Neural crest cell (in vitro differentiated cells): ENCODE data around the gene EPB41L4B. TPM values are rescaled to one million over a fixed set of nuclear protein-coding genes. Genes with fewer than 3 reads are reported as not detected.

ENCODE experiments used
- DNase-seq: peaks from one replicate; pipeline ENCODE4 v3.0.0; 2021; ENCODE audit warnings: low read depth, mixed read lengths, low spot score
- H3K27ac Mint-ChIP-seq: one replicate; pipeline ENCODE4 v1.8.0; 2021; ENCODE audit warnings: mild to moderate bottlenecking, mixed read lengths; ENCODE audit not compliant: unreplicated experiment
- H3K27me3 Mint-ChIP-seq: 2 replicates; pipeline ENCODE4 v1.8.0; 2021; ENCODE audit warnings: low read depth, mild to moderate bottlenecking, mixed read lengths
- H3K36me3 Mint-ChIP-seq: 2 replicates; pipeline ENCODE4 v1.8.0; 2021; ENCODE audit warnings: low read depth, mild to moderate bottlenecking, mixed read lengths
- H3K4me1 Mint-ChIP-seq: 2 replicates; pipeline ENCODE4 v1.8.0; 2021; ENCODE audit warnings: mixed read lengths
- H3K4me3 Mint-ChIP-seq: one replicate; pipeline ENCODE4 v1.8.0; 2021; ENCODE audit warnings: mild to moderate bottlenecking, mixed read lengths
- H3K9me3 Mint-ChIP-seq: 2 replicates; pipeline ENCODE4 v1.8.0; 2021; ENCODE audit warnings: mixed read lengths
- total RNA-seq: library from RNA; stranded (reverse); gene quantifications from 2 replicates; pipeline ENCODE4 v1.2.1, GENCODE V29; 2021
- TF ChIP-seq, protein P1 (sequence below): fragments of 200-600 bp; sonication (generic); conservative IDR thresholded peaks from 2 replicates; pipeline ENCODE4 v1.5.0; 2021; ENCODE audit warnings: antibody characterized with exemption, mild to moderate bottlenecking

The EPB41L4B gene
- total RNA-seq, 1 donor from 2014 or later = 1.4 TPM

DNA sequence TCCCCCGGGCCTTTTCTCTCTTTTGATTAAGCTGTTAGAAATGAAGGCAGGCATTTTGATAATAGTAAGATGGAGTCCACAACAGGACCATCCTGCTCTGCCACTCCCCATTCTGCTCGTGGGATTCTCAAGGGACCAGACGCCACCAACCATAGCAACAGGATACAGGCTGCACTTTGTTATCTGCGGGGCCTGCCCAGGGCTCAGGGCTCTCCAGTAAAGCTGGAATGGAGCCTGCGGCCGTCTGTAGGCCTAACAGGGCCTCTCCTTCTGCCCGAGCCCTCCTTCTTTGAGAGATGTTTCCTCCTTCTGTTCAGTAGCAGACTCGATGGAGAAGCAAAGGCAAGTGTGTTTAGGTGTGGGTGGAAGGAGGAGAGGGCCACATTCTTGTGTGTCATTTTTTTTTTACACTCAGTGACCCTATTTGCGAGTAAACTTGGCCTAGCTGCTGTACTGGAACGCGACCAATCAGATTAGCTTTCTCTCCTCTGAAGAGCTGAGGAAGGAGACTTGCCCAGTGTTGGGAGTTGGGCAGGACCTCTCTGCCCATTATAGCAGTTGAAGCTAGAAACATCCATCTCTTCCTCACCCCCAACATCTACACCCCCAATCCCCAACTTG is 8.9 kb upstream of the EPB41L4B start:
- H3K27ac Mint-ChIP-seq = no peak overlapping the region
- peaks cover 6% of the 10 kb centered on the region for H3K27me3 Mint-ChIP-seq
- no peak overlapping the region for H3K4me3 Mint-ChIP-seq
- no peak for DNase-seq
- H3K9me3 Mint-ChIP-seq = no peaks in the 10 kb centered on the region
- TF ChIP-seq, protein P1, sequence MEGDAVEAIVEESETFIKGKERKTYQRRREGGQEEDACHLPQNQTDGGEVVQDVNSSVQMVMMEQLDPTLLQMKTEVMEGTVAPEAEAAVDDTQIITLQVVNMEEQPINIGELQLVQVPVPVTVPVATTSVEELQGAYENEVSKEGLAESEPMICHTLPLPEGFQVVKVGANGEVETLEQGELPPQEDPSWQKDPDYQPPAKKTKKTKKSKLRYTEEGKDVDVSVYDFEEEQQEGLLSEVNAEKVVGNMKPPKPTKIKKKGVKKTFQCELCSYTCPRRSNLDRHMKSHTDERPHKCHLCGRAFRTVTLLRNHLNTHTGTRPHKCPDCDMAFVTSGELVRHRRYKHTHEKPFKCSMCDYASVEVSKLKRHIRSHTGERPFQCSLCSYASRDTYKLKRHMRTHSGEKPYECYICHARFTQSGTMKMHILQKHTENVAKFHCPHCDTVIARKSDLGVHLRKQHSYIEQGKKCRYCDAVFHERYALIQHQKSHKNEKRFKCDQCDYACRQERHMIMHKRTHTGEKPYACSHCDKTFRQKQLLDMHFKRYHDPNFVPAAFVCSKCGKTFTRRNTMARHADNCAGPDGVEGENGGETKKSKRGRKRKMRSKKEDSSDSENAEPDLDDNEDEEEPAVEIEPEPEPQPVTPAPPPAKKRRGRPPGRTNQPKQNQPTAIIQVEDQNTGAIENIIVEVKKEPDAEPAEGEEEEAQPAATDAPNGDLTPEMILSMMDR = no peak
- no peaks in the 10 kb centered on the region for H3K36me3 Mint-ChIP-seq
- peaks cover 5% of the 10 kb centered on the region for H3K4me1 Mint-ChIP-seq

- Mint-ChIP-seq H3K27me3 (peaks cover 8% of the 10 kb centered on the region), H3K9me3 (no peaks in the 10 kb centered on the region), H3K36me3 (no peaks in the 10 kb centered on the region), H3K4me1 (peaks cover 5% of the 10 kb centered on the region), H3K27ac (no peak overlapping the region), H3K4me3 (no peak overlapping the region)
- TF ChIP-seq, protein P1 = no peak
- no peak for DNase-seq
Observed at GRCh38 chr9:109328978-109329637, 8.2 kb upstream of the EPB41L4B start.

DNA sequence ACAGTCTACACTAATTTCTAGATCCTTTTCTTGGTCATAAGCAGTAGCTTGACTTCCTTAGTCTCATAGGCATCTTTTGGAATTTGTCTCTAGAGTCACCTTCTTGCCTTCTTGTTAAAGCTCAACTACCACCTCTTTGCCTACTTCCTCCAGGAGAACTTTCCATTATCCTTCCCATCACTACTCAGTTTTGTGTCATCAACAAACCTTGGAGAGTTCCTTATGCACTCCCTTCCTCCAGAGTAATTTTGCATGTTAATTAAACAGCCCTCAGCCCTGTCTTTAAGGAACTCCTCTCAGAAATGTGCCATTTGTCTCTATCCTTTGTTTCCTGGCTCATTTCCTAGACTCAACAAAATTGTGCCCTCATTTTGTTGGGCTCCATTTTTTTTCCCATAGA is 4.2 kb upstream of the EPB41L4B start:
- Mint-ChIP-seq H3K27ac (no peak overlapping the region), H3K4me1 (peaks cover 5% of the 10 kb centered on the region), H3K9me3 (no peaks in the 10 kb centered on the region), H3K4me3 (no peak overlapping the region), H3K27me3 (peaks cover 36% of the 10 kb centered on the region), H3K36me3 (no peaks in the 10 kb centered on the region)
- no peak for DNase-seq
- TF ChIP-seq, protein P1 = no peak

GRCh38 chr9:109323771-109324170 is 2.9 kb upstream of the EPB41L4B start:
- peaks cover 2% of the 10 kb centered on the region for H3K4me1 Mint-ChIP-seq
- no peaks in the 10 kb centered on the region for H3K36me3 Mint-ChIP-seq
- TF ChIP-seq, protein P1 = no peak
- no peak for DNase-seq
- H3K4me3 Mint-ChIP-seq = peak overlapping the region; percentile 54
- H3K27ac Mint-ChIP-seq = no peak overlapping the region
- no peaks in the 10 kb centered on the region for H3K9me3 Mint-ChIP-seq
- H3K27me3 Mint-ChIP-seq = peaks cover 47% of the 10 kb centered on the region

DNA sequence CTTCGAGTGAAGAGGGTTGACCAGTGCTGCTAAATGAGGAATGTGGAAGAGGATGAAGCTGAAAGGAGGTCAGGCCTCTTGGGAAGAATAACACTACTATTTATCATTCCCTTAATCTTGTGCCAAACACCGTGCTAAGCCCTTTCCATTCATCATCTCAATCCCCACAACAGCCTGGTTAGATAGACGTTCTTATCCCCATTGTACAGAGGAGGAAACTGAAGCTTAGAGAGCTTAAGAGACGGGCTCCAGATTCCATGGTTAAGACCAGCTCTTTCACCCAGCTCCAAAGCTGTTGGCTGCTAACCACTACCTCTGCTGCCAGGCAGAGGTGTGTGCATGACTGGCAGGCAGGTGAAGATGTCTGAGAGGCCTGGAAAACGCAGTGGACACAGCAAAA is 868 bp upstream of the EPB41L4B start:
- Mint-ChIP-seq H3K27ac (no peak overlapping the region), H3K9me3 (no peaks in the 10 kb centered on the region), H3K27me3 (peaks cover 65% of the 10 kb centered on the region), H3K36me3 (no peaks in the 10 kb centered on the region), H3K4me1 (peaks cover 9% of the 10 kb centered on the region), H3K4me3 (peak overlapping the region; percentile 92)
- TF ChIP-seq, protein P1 = no peak
- no peak for DNase-seq
